Psoas muscle (tissue), 8 donors: ENCODE data around the gene ACTR3C. TPM values are rescaled to one million over a fixed set of nuclear protein-coding genes. Genes with fewer than 3 reads are reported as not detected.

ENCODE experiments used
- ATAC-seq, 4 donors: fragments of 200-7000 bp; cut with Tn5 transposase; one replicate each; pipeline ENCODE4 v1.9.1; 2020; ENCODE audit warnings: moderate library complexity in 3 of 4, mild to moderate bottlenecking in 2 of 4
- DNase-seq, 2 donors: peaks; one replicate each; pipeline ENCODE4 v3.0.0-alpha.2; 2020
- H3K27ac ChIP-seq: fragments of 200-600 bp; one replicate; pipeline ENCODE4 v1.8.0; 2022
- H3K27me3 ChIP-seq, 3 donors: fragments of 200-600 bp in 1 of 3; one replicate each; pipeline versions ENCODE4 v1.6.1 to v1.8.0; 2013 to 2022; ENCODE audit warnings: low read length in 2 of 3, mild to moderate bottlenecking in 2 of 3, moderate library complexity in 1 of 3; ENCODE audit not compliant: insufficient read depth in 3 of 3
- H3K36me3 ChIP-seq, 2 donors: fragments of 200-600 bp in 1 of 2; one replicate each; pipeline versions ENCODE4 v1.6.1 to v1.8.0; 2013 to 2022; ENCODE audit warnings: low read depth in 1 of 2, mild to moderate bottlenecking in 1 of 2, moderate library complexity in 1 of 2; ENCODE audit not compliant: insufficient read depth in 1 of 2
- H3K4me1 ChIP-seq: fragments of 200-600 bp; one replicate; pipeline ENCODE4 v1.8.0; 2022
- H3K4me3 ChIP-seq: fragments of 200-600 bp; one replicate; pipeline ENCODE4 v1.8.0; 2022; ENCODE audit warnings: mild to moderate bottlenecking
- H3K9me3 ChIP-seq: fragments of 200-600 bp; one replicate; pipeline ENCODE4 v1.8.0; 2022
- CTCF ChIP-seq: fragments of 200-600 bp; IDR thresholded peaks from one replicate; pipeline ENCODE4 v1.8.0; 2022; ENCODE audit warnings: antibody characterized with exemption
- WGBS, 3 donors: extraction: QIAGEN DNeasy Blood & Tissue Kit; methylation state at CpG; one replicate each; pipeline versions ENCODE4 v1.1.6 to v1.1.7; 2013; 5-methylcytosine and 5-hydroxymethylcytosine counted together
- intact Hi-C, 2 donors: fragments of 100-400 bp; cut with DNase I; formaldehyde crosslinking; loops; one replicate each; pipeline versions ENCODE4 v1.11.0 to v1.14.2; 2022
- polyA plus RNA-seq, 3 donors: library from polyadenylated mRNA; stranded (reverse); fragments of 200-250 nt; gene quantifications; one replicate each; pipeline ENCODE4 v1.2.3, GENCODE V29; 2013
- total RNA-seq, 4 donors: library from RNA; stranded (reverse); fragmentation: NEBNext Ultra II Directional in 2 of 4; extraction: Animal tissue kit (Norgen Biotek cat#: 25700) in 2 of 4; gene quantifications; one replicate each; pipeline versions ENCODE4 v1.2.1 to v1.2.4, GENCODE V29; 2021 to 2023
- donor health status: healthy with polysubstance abuse.
- donor health status: DM: no; HTN: no; CAD: no; lungs with moderate emphysema.
- donor health status: Bipolar disorder and iron deficiency.
- donor health status: healthy.
- donor health status: DM: yes; HTN: yes; CAD: no.
- donor health status: DM: no; HTN: no; CAD: no.
- donor health status: DM: no; HTN: no; CAD: no.
- donor health status: DM: yes; HTN: yes; CAD: no.

ACTR3C gene
- total and polyA plus RNA-seq, 7 donors = 0.71 to 3.7 (median 2.7) TPM

DNA sequence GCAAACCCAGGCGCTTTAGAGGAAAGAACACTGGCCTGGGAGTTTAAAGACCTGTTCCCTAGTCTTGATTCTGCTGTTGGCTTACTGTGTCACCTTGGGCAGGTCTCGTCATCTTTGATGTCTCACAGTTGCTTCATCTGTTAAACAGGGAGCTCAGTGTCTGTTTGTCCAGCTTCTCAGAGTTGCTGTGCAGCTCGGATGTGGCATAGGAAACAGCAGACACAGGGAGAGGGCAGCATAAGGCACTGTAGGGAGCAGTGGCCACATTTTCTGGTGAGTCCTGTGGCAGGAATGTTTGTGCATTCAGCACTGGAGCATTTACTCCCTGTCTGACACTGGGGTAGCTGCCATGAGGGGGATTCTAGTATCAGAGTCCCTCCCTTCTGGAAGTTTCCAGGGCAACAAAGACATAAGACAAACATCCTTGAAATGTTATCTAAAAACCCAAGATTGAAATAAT lies 47.3 kb upstream of the ACTR3C start:
- intact Hi-C loops = no loop called here
- no peaks in the 10 kb centered on the region for H3K27me3 ChIP-seq
- peak overlapping the region; percentile 97 for H3K4me3 ChIP-seq
- DNase-seq = no peak
- peaks cover 0 to 51% of the 10 kb centered on the region in 2 donors for H3K36me3 ChIP-seq
- ATAC-seq = peak in 2 of 4 donors; percentile 4 to 5
- no peaks in the 10 kb centered on the region for H3K9me3 ChIP-seq
- H3K27ac ChIP-seq = peak overlapping the region; percentile 99
- 61 to 71% (median 61%) methylated on average over 3 of the region's 3 CpGs for whole genome bisulfite sequencing, 3 donors
- TF ChIP-seq CTCF = no peak
- H3K4me1 ChIP-seq = peaks cover 54% of the 10 kb centered on the region

- H3K9me3 ChIP-seq = no peaks in the 10 kb centered on the region
- H3K4me3 ChIP-seq = peak overlapping the region; percentile 97
- DNase-seq = no peak
- peaks cover 54% of the 10 kb centered on the region for H3K4me1 ChIP-seq
- ATAC-seq = no peak
- WGBS, 3 donors = 24 to 31% (median 27%) methylated on average over 20 to 23 of the region's 23 CpGs
- TF ChIP-seq CTCF = no peak
- intact Hi-C loops = loop anchor here in 1 of 2 donors (1.0 kb wide), 1 partner anchor 8 kb away; no protein-coding TSS in a partner anchor
- peaks cover 0 to 51% of the 10 kb centered on the region in 2 donors for H3K36me3 ChIP-seq
- H3K27ac ChIP-seq = peak overlapping the region; percentile 99
- no peaks in the 10 kb centered on the region for H3K27me3 ChIP-seq
Observed at GRCh38 chr7:150369748-150370501, 46.6 kb upstream of the ACTR3C start.

DNA sequence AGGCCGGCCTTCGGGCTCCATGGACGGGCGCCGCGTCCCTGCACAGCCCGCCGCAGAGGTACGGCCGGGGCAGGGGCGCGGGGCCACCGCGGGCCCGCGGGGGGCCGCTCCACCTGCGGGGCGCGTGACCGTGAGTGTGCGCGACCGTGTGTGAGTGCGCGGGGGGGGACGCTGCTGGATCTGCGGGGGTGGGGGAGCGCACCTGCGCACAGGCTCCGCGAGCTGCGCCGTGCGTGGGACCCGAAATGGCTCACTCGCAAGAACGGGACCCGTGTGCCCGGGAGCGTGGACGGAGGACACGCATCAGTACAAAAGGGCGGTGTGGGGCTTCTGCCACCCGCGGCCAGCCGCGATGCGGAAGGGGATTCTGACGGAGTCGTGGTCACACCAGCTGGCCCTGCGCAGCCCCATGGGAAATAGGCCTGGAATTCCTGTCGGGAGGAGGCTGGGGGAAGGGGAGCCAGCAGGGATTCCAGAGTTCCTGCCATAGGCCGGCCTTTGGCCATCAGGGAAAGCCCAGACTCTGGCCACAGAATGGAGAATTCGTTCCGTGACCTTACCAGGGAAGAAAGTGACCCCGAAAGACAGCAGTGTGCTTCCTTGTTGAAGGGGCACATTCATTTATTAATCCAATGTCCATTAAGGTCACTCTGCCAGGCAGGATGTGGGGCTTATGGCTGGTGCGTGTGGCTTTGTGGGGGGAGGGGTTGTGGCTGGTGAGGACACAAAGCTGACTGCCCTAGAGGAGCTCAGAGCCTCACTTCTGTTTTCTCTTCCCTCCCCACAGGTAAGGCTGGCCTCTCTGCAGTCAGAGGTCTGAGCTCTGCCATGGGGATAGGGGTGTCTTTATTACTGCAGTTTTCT lies 45.8 kb upstream of the ACTR3C start:
- Histone ChIP-seq H3K4me1 (peaks cover 55% of the 10 kb centered on the region), H3K27me3 (no peaks in the 10 kb centered on the region), H3K36me3 (peaks cover 0 to 43% of the 10 kb centered on the region in 2 donors), H3K27ac (peak overlapping the region; percentile 99), H3K4me3 (peak overlapping the region; percentile 97), H3K9me3 (no peaks in the 10 kb centered on the region)
- no peak for TF ChIP-seq CTCF
- DNase-seq (peak; percentile 80 to 89), ATAC-seq (peak; percentile 66 to 73 (median 72))
- intact Hi-C loops = loop anchor here in 1 of 2 donors (1.0 kb wide), 1 partner anchor 9 kb away; no protein-coding TSS in a partner anchor
- WGBS, 3 donors = 0 to 1% (median 1%) methylated on average over 43 to 58 of the region's 58 CpGs

DNA sequence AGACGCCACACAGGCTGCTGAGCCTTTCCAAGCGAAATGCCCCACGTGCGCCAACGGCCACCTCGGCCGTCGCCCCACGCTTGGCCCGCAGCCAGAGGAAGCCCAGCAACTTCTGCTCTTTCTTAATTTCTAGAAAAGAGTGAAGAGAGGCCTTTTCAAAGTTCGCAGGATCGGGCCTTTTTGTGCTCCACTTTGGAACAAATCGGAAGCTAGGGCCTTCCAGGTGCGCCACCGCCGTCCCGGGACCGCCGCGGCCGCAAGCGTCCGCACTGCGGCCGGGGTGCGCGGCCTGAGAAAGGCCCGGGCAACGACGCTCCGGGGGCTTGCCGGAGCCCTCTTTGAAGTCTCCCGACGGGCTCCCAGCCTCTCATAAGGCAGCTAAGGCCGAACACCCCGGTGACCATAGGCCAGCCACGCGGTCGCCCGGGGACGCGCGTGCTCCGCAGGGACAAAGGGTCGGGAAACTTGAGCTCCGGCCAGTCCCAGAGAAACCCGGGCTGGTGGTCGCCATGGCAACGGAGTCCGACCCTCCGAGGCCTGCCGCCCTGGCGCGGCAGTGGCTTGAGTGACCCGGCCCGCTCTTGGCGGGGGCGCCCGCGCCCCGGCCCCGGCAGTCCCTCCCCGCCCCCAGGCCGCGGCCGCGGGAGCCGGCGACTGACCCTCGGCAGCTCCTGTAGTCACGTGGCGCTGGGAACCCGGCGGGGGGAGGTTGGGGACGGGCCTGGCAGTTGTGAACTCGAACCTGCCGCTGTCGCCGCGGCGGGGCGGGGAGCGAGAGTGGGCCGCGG lies 44.9 kb upstream of the ACTR3C start, which contains the start of gene REPIN1:
REPIN1 (plus strand) TSS at position 727 of the 788 bp plus-strand sequence. CDS start 890 bp downstream, outside the sequence.
- intact Hi-C loops = no loop called here
- DNase-seq (peak; percentile 96 to 97), ATAC-seq (peak; percentile 82 to 86 (median 86))
- H3K27ac ChIP-seq = peak within 1 kb of the TSS; percentile 99
- H3K4me3 ChIP-seq = peak within 1 kb of the TSS; percentile 97
- H3K4me1 ChIP-seq = peaks cover 48% of the 10 kb centered on the region
- no peak for TF ChIP-seq CTCF
- H3K36me3 ChIP-seq = peaks cover 0 to 35% of the 10 kb centered on the region in 2 donors
- 0 to 2% (median 1%) methylated on average over 53 to 85 of the region's 85 CpGs for WGBS, 3 donors
- no peaks in the 10 kb centered on the region for H3K27me3 ChIP-seq
- H3K9me3 ChIP-seq = no peaks in the 10 kb centered on the region
